GM21367 (cell line): Measurements from ENCODE around the gene NAALADL2.
"Not testable (repeated sequence)": the region's sequence is repeated elsewhere in the genome, so short reads cannot be mapped to it uniquely, and the experiment has no call there.

Source experiments
- ATAC-seq: cut with Tn5 transposase; IDR thresholded peaks from one replicate; pipeline ENCODE4 v1.9.1; 2021; ENCODE audit not compliant: unreplicated experiment

The NAALADL2 gene

GRCh38 chr3:175728566-175728965 lies 869.4 kb downstream of the NAALADL2 start:
- no peak for ATAC-seq

GRCh38 chr3:175729466-175729865 lies 870.3 kb downstream of the NAALADL2 start:
- no peak for ATAC-seq

DNA sequence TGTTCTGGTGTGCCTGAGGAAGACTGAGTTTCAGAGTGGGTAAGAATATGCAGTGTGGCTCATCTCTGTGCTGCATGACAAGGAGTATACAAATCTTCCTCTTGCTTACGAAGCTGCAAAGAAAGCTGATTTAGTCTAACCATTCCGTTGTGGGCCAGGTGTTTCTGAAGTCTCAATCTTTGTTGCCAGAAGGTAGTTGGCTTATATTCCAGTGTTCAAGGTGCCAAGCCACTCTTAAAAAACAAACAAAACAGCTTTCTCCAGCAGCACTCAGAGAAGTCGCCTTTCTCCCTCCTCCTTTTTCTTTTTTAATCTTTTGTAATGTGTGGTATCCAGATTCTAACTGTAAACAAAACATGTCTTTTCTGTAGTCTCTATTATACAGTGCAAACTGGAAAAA lies 872.4 kb downstream of the NAALADL2 start:
- no peak for ATAC-seq

DNA sequence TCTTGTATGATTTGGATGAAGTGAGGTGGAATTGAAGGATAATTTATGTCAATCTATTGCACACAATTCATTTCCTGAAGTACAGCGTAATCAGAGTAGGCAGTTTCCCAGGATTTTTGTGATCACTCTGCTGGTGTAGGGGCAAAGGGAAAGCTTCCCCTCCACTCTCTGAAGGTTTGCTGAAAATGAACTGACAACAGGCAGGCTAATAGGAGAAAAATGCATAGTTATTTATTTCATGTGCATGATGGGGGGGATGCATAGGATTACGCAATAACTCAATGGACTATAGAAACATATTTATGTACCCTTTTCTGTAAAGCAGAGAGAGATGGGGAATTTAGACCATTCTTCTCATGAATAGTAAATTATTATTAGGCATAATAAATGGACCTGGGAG lies 872.9 kb downstream of the NAALADL2 start:
- no peak for ATAC-seq

- no peak for ATAC-seq
Observed at GRCh38 chr3:175735866-175736265, 876.7 kb downstream of the NAALADL2 start.

- ATAC-seq, result no peak
Observed at GRCh38 chr3:175737646-175738572, 878.8 kb downstream of the NAALADL2 start.

- ATAC-seq, result no peak
Observed at GRCh38 chr3:175741951-175742350, 882.8 kb downstream of the NAALADL2 start.

DNA sequence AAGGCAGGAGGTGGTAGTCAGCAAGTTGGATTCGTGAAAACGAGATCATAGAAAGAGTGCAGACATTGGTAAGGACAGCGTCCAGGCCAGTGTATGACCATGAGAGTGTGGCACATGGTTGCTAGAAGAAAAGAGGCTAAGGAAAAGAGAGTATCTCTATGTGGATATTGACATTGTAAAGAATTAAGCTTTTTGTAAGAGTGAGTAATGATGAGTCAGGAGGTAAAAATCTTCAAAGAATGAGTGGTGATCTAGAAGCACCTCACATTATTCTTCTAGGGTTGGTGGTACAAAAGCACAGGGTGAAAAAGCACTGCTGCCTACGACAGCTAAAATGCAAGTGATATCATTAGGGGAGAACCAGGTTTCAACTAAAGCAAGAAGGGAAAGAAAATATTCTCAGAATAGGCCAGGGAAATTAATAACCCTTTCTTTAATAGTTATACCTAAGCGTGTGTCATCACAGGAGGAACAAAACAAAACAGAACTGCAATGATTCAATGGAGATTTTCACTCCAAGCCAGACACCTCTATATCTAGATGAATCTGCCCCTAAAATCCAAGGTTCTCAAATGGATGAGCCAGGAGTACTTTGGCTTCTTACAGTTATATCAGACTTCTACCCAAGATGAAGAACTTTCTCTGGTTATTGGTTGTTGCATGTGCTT lies 884.7 kb downstream of the NAALADL2 start:
- no peak for ATAC-seq

DNA sequence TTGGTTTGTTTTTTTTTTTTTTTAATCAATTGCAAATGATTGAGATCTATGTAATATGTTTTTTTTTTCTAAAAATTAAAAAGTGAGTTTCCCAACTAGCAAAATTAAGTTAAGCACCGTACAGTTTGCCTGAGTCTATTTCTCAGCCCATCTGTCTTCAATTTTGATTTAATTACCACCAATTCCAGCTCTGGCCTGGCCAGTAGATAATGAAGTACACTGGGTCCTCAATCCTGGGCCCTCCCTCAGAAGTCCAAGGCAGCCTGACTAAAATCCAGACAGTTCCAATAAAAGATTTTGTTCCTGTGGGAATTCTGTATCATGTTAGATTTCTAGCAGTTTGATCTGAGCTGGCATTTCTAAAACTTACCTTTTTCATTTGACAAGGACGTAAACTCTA lies 887.2 kb downstream of the NAALADL2 start:
- no peak for ATAC-seq

GRCh38 chr3:175748087-175748730 lies 889.1 kb downstream of the NAALADL2 start:
- no peak for ATAC-seq

- ATAC-seq, result no peak
Observed at GRCh38 chr3:175749981-175750380, 890.8 kb downstream of the NAALADL2 start.

DNA sequence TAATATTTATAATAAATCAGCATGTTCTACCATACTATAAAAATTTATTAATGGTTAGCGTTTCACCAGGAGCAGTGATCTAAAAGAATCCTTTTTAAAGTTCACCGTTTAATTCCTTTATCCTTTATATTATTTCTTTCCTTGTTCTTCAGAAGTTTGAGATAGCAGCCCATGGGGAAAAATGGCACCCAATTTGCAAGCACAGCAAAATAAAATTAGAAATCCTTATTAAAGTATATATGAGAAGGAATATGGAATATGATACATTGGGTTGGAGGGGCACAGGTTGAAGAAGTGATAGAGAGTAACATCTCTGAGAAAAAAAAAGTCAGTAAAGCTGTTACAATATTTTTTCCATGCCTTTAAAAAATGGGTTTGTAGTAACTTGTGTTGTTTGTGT lies 892.0 kb downstream of the NAALADL2 start:
- ATAC-seq, result no peak

GRCh38 chr3:175763948-175764347 lies 904.8 kb downstream of the NAALADL2 start:
- no peak for ATAC-seq

- ATAC-seq, result no peak
Observed at GRCh38 chr3:175764722-175765121, 905.6 kb downstream of the NAALADL2 start.

DNA sequence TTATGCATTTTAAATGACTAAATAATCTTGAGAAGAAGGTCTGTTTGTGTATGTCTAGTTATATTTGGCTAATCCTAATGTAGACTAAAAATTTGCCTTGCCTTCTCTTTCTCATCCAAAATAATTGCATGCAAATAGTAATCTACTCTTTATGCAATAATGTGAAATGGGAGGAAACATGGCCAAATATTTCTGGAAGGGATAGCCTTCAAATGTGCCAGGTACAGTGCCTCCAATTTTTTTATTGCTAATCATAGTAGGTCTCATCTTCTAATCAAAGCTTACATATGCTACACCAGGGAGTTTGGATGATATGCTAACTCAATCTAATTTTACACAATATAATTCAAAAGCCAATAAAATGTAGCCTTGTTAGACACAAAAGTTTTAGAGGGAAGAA lies 911.3 kb downstream of the NAALADL2 start:
- ATAC-seq, result no peak

- ATAC-seq, result no peak
Observed at GRCh38 chr3:175777495-175777894, 918.4 kb downstream of the NAALADL2 start.

DNA sequence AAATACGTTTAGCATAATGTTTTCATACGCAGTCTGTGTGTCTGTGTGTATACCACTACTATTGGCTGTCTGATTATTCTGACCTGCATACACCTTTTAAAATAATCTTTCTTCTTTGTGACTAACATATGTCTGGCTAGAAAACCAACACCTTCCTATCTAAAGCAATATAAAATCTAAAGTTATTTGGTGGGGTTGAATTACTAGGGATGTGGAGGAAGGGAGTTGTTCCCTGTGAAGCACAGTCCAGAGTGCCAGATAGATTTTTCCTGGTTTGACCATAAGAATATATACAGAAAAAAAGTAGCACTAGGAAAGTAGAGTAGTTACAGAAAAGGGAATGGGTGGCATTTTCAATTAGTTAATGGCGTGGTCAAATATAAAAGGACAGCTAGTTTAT lies 918.8 kb downstream of the NAALADL2 start:
- ATAC-seq, result no peak

DNA sequence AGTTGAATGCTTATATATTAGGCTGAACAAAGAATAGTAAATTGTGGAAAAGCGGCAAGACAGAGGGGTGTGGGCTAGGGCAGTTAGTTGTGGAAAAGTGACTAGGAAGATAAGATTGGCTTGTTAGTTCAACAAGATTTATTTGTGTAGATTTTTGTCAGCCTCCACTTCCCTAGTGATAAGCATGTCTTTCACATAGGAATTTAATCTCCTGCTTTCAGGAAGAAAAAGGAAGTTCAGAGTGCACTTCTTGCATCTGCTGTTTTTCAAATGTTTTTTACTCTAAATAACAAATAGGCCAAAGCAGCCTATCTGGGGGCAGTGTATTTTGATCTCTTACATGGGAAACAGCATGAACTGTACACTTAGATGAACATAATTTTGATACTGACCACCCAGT lies 919.9 kb downstream of the NAALADL2 start:
- no peak for ATAC-seq

GRCh38 chr3:175787109-175787508 lies 928.0 kb downstream of the NAALADL2 start:
- not testable (repeated sequence) for ATAC-seq

DNA sequence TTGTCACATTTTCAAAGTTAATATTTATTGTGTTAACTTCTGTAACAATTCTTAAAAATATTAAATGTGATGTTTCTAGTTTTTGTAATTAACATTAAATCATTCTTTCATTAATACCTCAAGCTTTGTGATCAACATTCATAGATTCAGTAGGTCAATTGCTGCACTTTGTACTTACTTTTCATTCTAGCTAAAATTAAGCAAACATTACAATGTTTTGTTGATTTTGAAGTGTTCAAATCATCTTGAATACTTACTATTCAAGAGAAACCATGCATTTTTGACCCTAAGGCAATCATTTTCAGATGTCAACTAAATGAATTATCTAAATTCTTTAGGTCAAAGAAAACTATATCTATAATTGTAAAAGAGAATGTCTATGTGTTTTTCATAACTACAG lies 933.1 kb downstream of the NAALADL2 start:
- ATAC-seq, result no peak

- no peak for ATAC-seq
Observed at GRCh38 chr3:175798326-175798725, 939.2 kb downstream of the NAALADL2 start.

DNA sequence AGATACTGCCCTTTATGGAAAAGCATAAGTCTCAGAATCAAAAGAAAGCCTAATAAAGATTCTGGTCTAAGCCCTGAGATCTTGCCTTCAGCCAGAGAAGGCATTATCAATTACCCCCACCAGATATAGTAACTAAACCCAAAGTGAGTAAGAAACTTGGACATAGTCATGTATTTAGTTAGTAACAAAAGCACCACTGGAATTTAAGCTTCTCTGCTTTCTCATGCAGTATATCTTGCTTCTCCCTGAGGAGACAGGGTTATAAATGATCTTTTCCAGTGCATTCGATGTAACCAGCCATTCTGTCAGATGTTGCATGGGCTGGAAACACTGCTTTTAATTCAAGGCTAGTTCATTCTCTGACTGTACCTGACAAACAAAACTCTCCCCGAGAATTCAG lies 946.7 kb downstream of the NAALADL2 start:
- ATAC-seq, result no peak
